ENCODE measurements around the gene SH3RF3.

DNA sequence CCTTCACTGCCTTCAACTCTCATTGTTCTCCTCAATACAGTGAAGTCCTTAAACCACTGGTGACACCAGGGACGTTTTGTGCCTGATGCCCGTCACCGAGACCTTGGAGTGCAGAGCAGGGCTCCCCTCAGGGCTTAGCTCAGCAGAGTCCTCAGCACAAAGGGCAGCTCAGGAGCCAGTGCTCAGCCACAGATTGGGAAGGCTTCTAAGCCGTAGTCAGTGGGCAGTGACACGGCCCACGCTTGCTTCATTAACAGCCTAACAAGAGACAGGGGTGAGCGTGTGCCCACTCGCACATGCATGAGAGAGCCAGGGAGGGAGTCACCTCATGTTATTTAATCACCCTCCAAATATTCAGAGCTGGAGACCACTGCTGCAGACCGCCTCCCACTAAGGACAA, 137.5 kb downstream of the SH3RF3 start:
- no peak for TF ChIP-seq CTCF (IDR thresholded peaks at IDR 0.05)
- no peak for TF ChIP-seq POLR2A (IDR thresholded peaks at IDR 0.05)
